IMR-90 (cell line): ENCODE data around the gene FRMD3. TPM values are rescaled to one million over a fixed set of nuclear protein-coding genes. Genes with fewer than 3 reads are reported as not detected.
A peak's percentile ranks its signal among the peaks of the same experiment; 100 is the strongest.

Experiments used
- ATAC-seq: fragments of 200-7000 bp; cut with Tn5 transposase; 2 replicates; pipeline ENCODE4 v1.9.1; 2020; ENCODE audit warnings: low read depth, mild to moderate bottlenecking, moderate library complexity
- BruUV-seq: library from RNA; stranded (reverse); fragments of 400-500 nt; replicated peaks from 2 replicates; lab custom pipeline; 2021; lab: Mats Ljungman, UMichigan
- CTCF ChIA-PET: fragments of 300-600 bp; formaldehyde crosslinking; extraction: SDS; loops from one replicate; lab custom pipeline; 2021; ENCODE audit warnings: antibody characterized with exemption; lab: Yijun Ruan, JAX
- POLR2A ChIA-PET: fragments of 300-600 bp; sonication (Branson Sonifier 250); formaldehyde crosslinking; loops from one replicate; lab custom pipeline; 2022; ENCODE audit warnings: antibody characterized with exemption; ENCODE audit not compliant: unreplicated experiment; lab: Charles Lee
- DNase-seq: peaks from one replicate; pipeline ENCODE4 v3.0.0; 2013
- H2AFZ ChIP-seq: replicated peaks from 2 replicates; pipeline ENCODE3; 2013; ENCODE audit warnings: low read length, mild to moderate bottlenecking; ENCODE audit not compliant: poor library complexity
- H2AK5ac ChIP-seq: 2 replicates; pipeline ENCODE4 v1.6.1; 2013; ENCODE audit warnings: low read depth, low read length, inconsistent platforms
- H2AK9ac ChIP-seq: replicated peaks from 2 replicates; pipeline ENCODE3; 2013; ENCODE audit warnings: mild to moderate bottlenecking, low read depth, low read length, moderate library complexity; ENCODE audit not compliant: poor library complexity
- H2BK120ac ChIP-seq: 2 replicates; pipeline ENCODE4 v1.6.1; 2013; ENCODE audit warnings: low read depth, low read length, inconsistent platforms
- H2BK15ac ChIP-seq: 3 replicates; pipeline ENCODE4 v1.6.1; 2013; ENCODE audit warnings: low read depth, low read length, inconsistent platforms
- H2BK20ac ChIP-seq: 2 replicates; pipeline ENCODE4 v1.6.1; 2013; ENCODE audit warnings: low read depth, mild to moderate bottlenecking, inconsistent platforms, low read length, moderate library complexity
- H2BK5ac ChIP-seq: 2 replicates; pipeline ENCODE4 v1.6.1; 2013; ENCODE audit warnings: mild to moderate bottlenecking, low read depth, low read length, inconsistent platforms; ENCODE audit not compliant: poor library complexity, severe bottlenecking
- H3K14ac ChIP-seq: replicated peaks from 2 replicates; pipeline ENCODE4 v1.6.1; 2013; ENCODE audit warnings: low read depth, low read length, inconsistent platforms
- H3K18ac ChIP-seq: 2 replicates; pipeline ENCODE4 v1.6.1; 2013; ENCODE audit warnings: low read depth, low read length, control low read depth
- H3K23ac ChIP-seq: 2 replicates; pipeline ENCODE4 v1.6.1; 2013; ENCODE audit warnings: low read depth, low read length, inconsistent platforms
- H3K27ac ChIP-seq: 2 replicates; pipeline ENCODE4 v1.5.1; 2013; ENCODE audit warnings: mild to moderate bottlenecking, control low read depth, low read length; ENCODE audit not compliant: insufficient read depth
- H3K27me3 ChIP-seq: 2 replicates; pipeline ENCODE4 v1.6.1; 2013; ENCODE audit warnings: low read length; ENCODE audit not compliant: control insufficient read depth, insufficient read depth
- H3K36me3 ChIP-seq: 2 replicates; pipeline ENCODE4 v1.6.1; 2013; ENCODE audit warnings: low read length, mixed read lengths; ENCODE audit not compliant: control insufficient read depth, insufficient read depth
- H3K4ac ChIP-seq: 2 replicates; pipeline ENCODE4 v1.6.1; 2013; ENCODE audit warnings: low read depth, low read length, inconsistent platforms
- H3K4me1 ChIP-seq: 2 replicates; pipeline ENCODE4 v1.6.1; 2013; ENCODE audit warnings: low read length, mixed read lengths; ENCODE audit not compliant: control insufficient read depth, insufficient read depth
- H3K4me2 ChIP-seq: 2 replicates; pipeline ENCODE4 v1.6.1; 2013; ENCODE audit warnings: low read depth, mild to moderate bottlenecking, control low read depth, low read length, moderate library complexity
- H3K4me3 ChIP-seq: 2 replicates; pipeline ENCODE4 v1.5.1; 2013; ENCODE audit warnings: low read depth, mild to moderate bottlenecking, control low read depth, low read length, moderate library complexity; ENCODE audit not compliant: insufficient read depth
- H3K56ac ChIP-seq: 2 replicates; pipeline ENCODE4 v1.6.1; 2013; ENCODE audit warnings: low read length, inconsistent platforms; ENCODE audit not compliant: insufficient read depth; ENCODE audit errors: extremely low read depth
- H3K79me1 ChIP-seq, 2 experiments: 2 replicates each; pipeline ENCODE4 v1.6.1; 2013; ENCODE audit warnings: low read length in 2 of 2, inconsistent platforms in 1 of 2, low read depth in 1 of 2
- H3K9ac ChIP-seq: 2 replicates; pipeline ENCODE4 v1.6.1; 2013; ENCODE audit warnings: low read depth, low read length, control low read depth
- H3K9me1 ChIP-seq: 2 replicates; pipeline ENCODE4 v1.6.1; 2013; ENCODE audit warnings: low read length, inconsistent platforms; ENCODE audit not compliant: insufficient read depth
- H3K9me3 ChIP-seq: 2 replicates; pipeline ENCODE4 v1.6.1; 2013; ENCODE audit warnings: low read length; ENCODE audit not compliant: control insufficient read depth, insufficient read depth
- H4K20me1 ChIP-seq: 2 replicates; pipeline ENCODE4 v1.6.1; 2013; ENCODE audit warnings: low read length, inconsistent platforms; ENCODE audit not compliant: insufficient read depth
- H4K5ac ChIP-seq: 2 replicates; pipeline ENCODE4 v1.6.1; 2013; ENCODE audit warnings: mild to moderate bottlenecking, low read depth, low read length, control low read depth
- H4K8ac ChIP-seq, 2 experiments: 2 replicates each; pipeline ENCODE4 v1.6.1; 2013; ENCODE audit warnings: low read depth in 2 of 2, low read length in 2 of 2, control low read depth in 1 of 2, inconsistent platforms in 1 of 2
- H4K91ac ChIP-seq: 2 replicates; pipeline ENCODE4 v1.6.1; 2013; ENCODE audit warnings: low read depth, low read length, inconsistent platforms; ENCODE audit not compliant: insufficient read depth
- CEBPB ChIP-seq: IDR thresholded peaks from 2 replicates; pipeline ENCODE4 v1.6.1; 2012; ENCODE audit warnings: low read depth, low read length, improper control_type of control experiment
- ELK1 ChIP-seq: fragments of 150-350 bp; IDR thresholded peaks from 2 replicates; pipeline ENCODE4 v1.6.1; 2016; ENCODE audit warnings: low read depth, mild to moderate bottlenecking, low read length, moderate library complexity, borderline replicate concordance
- RAD21 ChIP-seq: IDR thresholded peaks from 2 replicates; pipeline ENCODE4 v1.6.1; 2012; ENCODE audit warnings: low read length, improper control_type of control experiment
- SMC3 ChIP-seq: fragments of 150-350 bp; IDR thresholded peaks from 2 replicates; pipeline ENCODE4 v1.6.1; 2016; ENCODE audit warnings: low read depth, mild to moderate bottlenecking, antibody characterized with exemption, low read length, moderate library complexity
- WGBS, 2 experiments: methylation state at CpG; one replicate each; pipeline versions ENCODE4 v1.1.5 to v1.1.7; 2013; ENCODE audit warnings: missing lambda C conversion rate in 2 of 2; ENCODE audit not compliant: insufficient read length in 1 of 2; ENCODE audit errors: extremely low coverage in 2 of 2; 5-methylcytosine and 5-hydroxymethylcytosine counted together
- dilution Hi-C: fragments of 300-500 bp; cut with HindIII; formaldehyde crosslinking; loops from one replicate; pipeline ENCODE4 v1.14.3; 2018; ENCODE audit warnings: low sequenced_read_pairs; ENCODE audit not compliant: unreplicated experiment
- in situ Hi-C: fragments of 300-500 bp; cut with MboI; formaldehyde crosslinking; loops from 3 replicates; pipeline ENCODE4 v1.14.3; 2019; ENCODE audit warnings: low sequenced_read_pairs, inconsistent platforms, mixed read lengths
- intact Hi-C: fragments of 100-400 bp; cut with micrococcal nuclease; formaldehyde crosslinking; loops from 2 replicates; pipeline ENCODE4 v1.10.0; 2022
- polyA plus RNA-seq, 3 experiments: library from polyadenylated mRNA; depleted of rRNA; stranded (reverse); fragments of >200 nt; gene quantifications; 2 replicates each; pipeline ENCODE4 v1.2.3, GENCODE V29; 2012; ENCODE audit warnings: low replicate concordance in 1 of 3
- total RNA-seq: library from RNA; depleted of rRNA; stranded (reverse); fragments of >200 nt; gene quantifications from 2 replicates; pipeline ENCODE4 v1.2.3, GENCODE V29; 2012

FRMD3 gene
- total and polyA plus RNA-seq, 2 of the 4 experiments (the other 2 are of a cell fraction) = 0.02 to 0.18 TPM

- no peak overlapping the region for H2BK20ac ChIP-seq
- H4K91ac ChIP-seq = no peak overlapping the region
- H3K4me2 ChIP-seq = no peak overlapping the region
- WGBS, 2 experiments = no CpG with 5 or more reads among the region's 6 CpGs
- no peak overlapping the region for H3K56ac ChIP-seq
- H4K8ac ChIP-seq = no peak overlapping the region
- ChIA-PET CTCF (no interaction called here), POLR2A (no interaction called here)
- no peak for TF ChIP-seq RAD21
- no peak for TF ChIP-seq SMC3
- TF ChIP-seq CEBPB = no peak
- no peak for TF ChIP-seq ELK1
- H3K9me3 ChIP-seq = no peaks in the 10 kb centered on the region
- H2BK120ac ChIP-seq = no peak overlapping the region
- no peak overlapping the region for H4K5ac ChIP-seq
- H2BK15ac ChIP-seq = no peak overlapping the region
- no peak overlapping the region for H3K4me3 ChIP-seq
- no peaks in the 10 kb centered on the region for H4K20me1 ChIP-seq
- DNase-seq (no peak), ATAC-seq (peak; percentile 29; the same call in 1 of the 2 replicates)
- H2AFZ ChIP-seq = no peak overlapping the region
- no peak overlapping the region for H3K23ac ChIP-seq
- H2BK5ac ChIP-seq = no peak overlapping the region
- no peak overlapping the region for H3K18ac ChIP-seq
- no peaks in the 10 kb centered on the region for H3K27me3 ChIP-seq
- dilution Hi-C loops (no loop called here), in situ Hi-C loops (no loop called here), intact Hi-C loops (no loop called here)
- no peaks in the 10 kb centered on the region for H3K36me3 ChIP-seq
- no peak overlapping the region for H2AK5ac ChIP-seq
- no peak overlapping the region for H3K9ac ChIP-seq
- no peak overlapping the region for H3K27ac ChIP-seq
- H3K14ac ChIP-seq = no peak overlapping the region
- no peak overlapping the region for H3K4ac ChIP-seq
- no peaks in the 10 kb centered on the region for H3K4me1 ChIP-seq
- no TSS peak for BruUV-seq
- H3K9me1 ChIP-seq = no peaks in the 10 kb centered on the region
- no peak overlapping the region for H2AK9ac ChIP-seq
- no peaks in the 10 kb centered on the region for H3K79me1 ChIP-seq
These were observed 106.0 kb downstream of the FRMD3 start for GRCh38 chr9:83432104-83432627.
